Measurements from ENCODE around the gene FOXI2.

GRCh38 chr10:127702271-127702670, 34.7 kb upstream of the FOXI2 start:
- TF ChIP-seq CTCF (IDR thresholded peaks at IDR 0.05) (no peak), POLR2A (IDR thresholded peaks at IDR 0.05) (no peak), EP300 (IDR thresholded peaks at IDR 0.05) (no peak), POLR2AphosphoS5 (IDR thresholded peaks at IDR 0.05) (no peak)

All from suprapubic skin (tissue), 4 donors.